ENCODE data around the gene SIRPB2. TPM values are rescaled to one million over a fixed set of nuclear protein-coding genes. Genes with fewer than 3 reads are reported as not detected.

The SIRPB2 gene
- polyA plus RNA-seq, 1 experiment = not detected

- POLR2A ChIA-PET = no interaction called here
- CTCF ChIA-PET = interaction anchor here (0.6 to 2.0 kb wide), 3 partner anchors 25 to 149 kb away, joined by 3 to 6 read pairs (median 4); no protein-coding TSS in a partner anchor
- no peaks in the 10 kb centered on the region for H3K27me3 ChIP-seq (ENCODE audit: control insufficient read depth, insufficient read depth, low read length)
Observed at GRCh38 chr20:1462001-1462400, 29.2 kb downstream of the SIRPB2 start.

GRCh38 chr20:1460275-1460674 lies 30.9 kb downstream of the SIRPB2 start:
- peaks cover 7% of the 10 kb centered on the region for H3K36me3 ChIP-seq (ENCODE audit: control insufficient read depth, insufficient read depth, low read length)
- no peak for DNase-seq (ENCODE audit: low read depth)
- no peaks in the 10 kb centered on the region for H3K27me3 ChIP-seq (ENCODE audit: control insufficient read depth, insufficient read depth, low read length)
- no peak for TF ChIP-seq CTCF (IDR thresholded peaks at IDR 0.05; ENCODE audit: insufficient read depth, low read depth, low read length)
- ChIA-PET CTCF (interaction anchor here (0.6 to 2.0 kb wide), 3 partner anchors 24 to 251 kb away, joined by 3 to 6 read pairs (median 4); no protein-coding TSS in a partner anchor), POLR2A (no interaction called here)
- no peak overlapping the region for H3K4me3 ChIP-seq (ENCODE audit: low read depth, low read length)

More at GRCh38 chr20:1462001-1462400, 29.2 kb downstream of the SIRPB2 start:
- peaks cover 7% of the 10 kb centered on the region for H3K36me3 ChIP-seq (ENCODE audit: control insufficient read depth, insufficient read depth, low read length)
- DNase-seq (ENCODE audit: low read depth) = no peak
- no peak for TF ChIP-seq CTCF (IDR thresholded peaks at IDR 0.05; ENCODE audit: insufficient read depth, low read depth, low read length)
- H3K4me3 ChIP-seq (ENCODE audit: low read depth, low read length) = no peak overlapping the region

- no peak for TF ChIP-seq CTCF (IDR thresholded peaks at IDR 0.05; ENCODE audit: insufficient read depth, low read depth, low read length)
- Histone ChIP-seq H3K4me3 (ENCODE audit: low read depth, low read length) (no peak overlapping the region), H3K36me3 (ENCODE audit: control insufficient read depth, insufficient read depth, low read length) (peaks cover 17% of the 10 kb centered on the region), H3K27me3 (ENCODE audit: control insufficient read depth, insufficient read depth, low read length) (no peaks in the 10 kb centered on the region)
- CTCF ChIA-PET = interaction anchor here (1.4 to 1.5 kb wide), 2 partner anchors 9 to 21 kb away, joined by 7 to 10 read pairs; partner anchors contain the start of gene NSFL1C
- POLR2A ChIA-PET = no interaction called here
- no peak for DNase-seq (ENCODE audit: low read depth)
Observed at GRCh38 chr20:1457992-1458391, 33.2 kb downstream of the SIRPB2 start.

GRCh38 chr20:1456300-1456699 lies 34.9 kb downstream of the SIRPB2 start:
- Histone ChIP-seq H3K27me3 (ENCODE audit: control insufficient read depth, insufficient read depth, low read length) (no peaks in the 10 kb centered on the region), H3K36me3 (ENCODE audit: control insufficient read depth, insufficient read depth, low read length) (peaks cover 29% of the 10 kb centered on the region), H3K4me3 (ENCODE audit: low read depth, low read length) (no peak overlapping the region)
- ChIA-PET CTCF (interaction anchor here (0.7 to 6.6 kb wide), 2 partner anchors 10 to 19 kb away, joined by 3 to 38 read pairs; partner anchors contain the start of gene NSFL1C), POLR2A (no interaction called here)
- TF ChIP-seq CTCF (IDR thresholded peaks at IDR 0.05; ENCODE audit: insufficient read depth, low read depth, low read length) = no peak
- no peak for DNase-seq (ENCODE audit: low read depth)

GRCh38 chr20:1450926-1451491 lies 40.2 kb downstream of the SIRPB2 start:
- POLR2A ChIA-PET = interaction anchor here (0.5 to 0.7 kb wide), 2 partner anchors 53 to 123 kb away, joined by 3 to 5 read pairs; no protein-coding TSS in a partner anchor
- Histone ChIP-seq H3K36me3 (ENCODE audit: control insufficient read depth, insufficient read depth, low read length) (peaks cover 45% of the 10 kb centered on the region), H3K4me3 (ENCODE audit: low read depth, low read length) (no peak overlapping the region), H3K27me3 (ENCODE audit: control insufficient read depth, insufficient read depth, low read length) (no peaks in the 10 kb centered on the region)
- DNase-seq (ENCODE audit: low read depth) = no peak
- no peak for TF ChIP-seq CTCF (IDR thresholded peaks at IDR 0.05; ENCODE audit: insufficient read depth, low read depth, low read length)
- CTCF ChIA-PET = interaction anchor here (0.7 to 6.6 kb wide), 5 partner anchors 12 to 136 kb away, joined by 3 to 38 read pairs (median 5); partner anchors contain the start of gene NSFL1C

Data from BJ (cell line).